Stimulated activated naive CD8-positive, alpha-beta T cell treated with anti-CD3 and anti-CD28 coated beads, Interleukin-15, Interleukin-2, amounts not matched to agents 100 U/mL and 50 U/mL, for 24 hours (primary cell): ENCODE data around the gene ATG16L2.
"Not testable (repeated sequence)": the region's sequence is repeated elsewhere in the genome, so short reads cannot be mapped to it uniquely, and the experiment has no call there.

Experiments used
- ATAC-seq: fragments of 150-1000 bp; cut with Tn5 transposase; one replicate; pipeline ENCODE4 v1.10.0; 2021
- DNase-seq: peaks from one replicate; pipeline ENCODE4 v3.0.0; 2021

Gene ATG16L2

GRCh38 chr11:72842653-72843330 lies 28.6 kb downstream of the ATG16L2 start:
- no peak for DNase-seq
- ATAC-seq: no peak

GRCh38 chr11:72844356-72844755 lies 30.1 kb downstream of the ATG16L2 start:
- no peak for DNase-seq
- ATAC-seq: no peak

DNA sequence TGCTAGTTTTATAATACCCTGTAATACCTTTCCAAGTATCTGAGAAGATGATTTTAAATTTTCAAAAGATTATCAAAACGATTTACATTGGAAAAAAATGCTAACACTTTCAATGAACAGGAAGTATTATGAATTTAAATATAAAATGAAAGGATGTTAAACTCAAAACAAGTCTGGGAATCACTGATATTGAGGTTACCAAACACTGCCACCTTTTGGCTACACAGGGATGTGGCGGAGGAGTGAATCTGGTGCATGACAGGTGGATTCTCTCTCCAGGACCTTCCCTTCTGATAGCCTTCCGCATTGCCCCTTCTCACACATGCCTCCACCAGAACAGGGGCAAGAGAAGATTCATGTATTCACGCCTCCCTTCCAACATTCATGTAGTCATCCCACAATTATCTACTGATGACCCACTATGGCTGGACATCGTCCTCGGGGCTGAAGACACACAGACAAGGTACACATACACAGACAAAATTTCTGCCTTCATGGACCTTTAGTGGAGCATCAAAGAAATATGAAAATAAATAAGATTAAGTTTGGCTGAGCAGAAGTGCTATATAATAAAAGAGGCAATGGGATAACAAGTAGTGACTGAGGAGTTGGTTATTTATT lies 34.7 kb downstream of the ATG16L2 start:
- peak; percentile 32 for DNase-seq

DNA sequence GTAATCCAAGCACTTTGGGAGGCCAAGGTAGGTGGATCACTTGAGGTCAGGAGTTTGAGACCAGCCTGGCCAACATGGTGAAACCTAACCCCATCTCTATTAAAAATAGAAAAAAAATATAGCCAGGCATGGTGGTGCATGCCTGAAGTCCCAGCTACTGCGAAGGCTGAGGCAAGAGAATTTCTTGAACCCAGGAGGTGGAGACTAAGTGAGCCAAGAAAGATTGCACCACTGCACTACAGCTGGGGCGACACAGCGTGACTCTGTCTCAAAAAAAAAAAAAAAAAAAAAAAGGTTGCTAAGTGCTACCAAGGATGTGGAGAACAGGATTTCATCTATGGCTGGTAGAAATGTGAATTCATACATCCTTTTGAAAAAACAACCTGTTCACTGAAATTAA lies 36.6 kb downstream of the ATG16L2 start:
- ATAC-seq (no peak), DNase-seq (no peak)

More for the DNA sequence above, 34.7 kb downstream of the ATG16L2 start:
- no peak for ATAC-seq

GRCh38 chr11:72851726-72852125 lies 37.5 kb downstream of the ATG16L2 start:
- no peak for ATAC-seq
- no peak for DNase-seq

GRCh38 chr11:72856065-72856464 lies 41.9 kb downstream of the ATG16L2 start:
- ATAC-seq: no peak
- DNase-seq: no peak

GRCh38 chr11:72856551-72857345 lies 42.5 kb downstream of the ATG16L2 start:
- ATAC-seq (no peak), DNase-seq (no peak)

- ATAC-seq, DNase-seq: not testable (repeated sequence)
These were observed 44.1 kb downstream of the ATG16L2 start for GRCh38 chr11:72858267-72858666.

- ATAC-seq: no peak
- no peak for DNase-seq
These were observed 44.9 kb downstream of the ATG16L2 start for GRCh38 chr11:72859126-72859525.

DNA sequence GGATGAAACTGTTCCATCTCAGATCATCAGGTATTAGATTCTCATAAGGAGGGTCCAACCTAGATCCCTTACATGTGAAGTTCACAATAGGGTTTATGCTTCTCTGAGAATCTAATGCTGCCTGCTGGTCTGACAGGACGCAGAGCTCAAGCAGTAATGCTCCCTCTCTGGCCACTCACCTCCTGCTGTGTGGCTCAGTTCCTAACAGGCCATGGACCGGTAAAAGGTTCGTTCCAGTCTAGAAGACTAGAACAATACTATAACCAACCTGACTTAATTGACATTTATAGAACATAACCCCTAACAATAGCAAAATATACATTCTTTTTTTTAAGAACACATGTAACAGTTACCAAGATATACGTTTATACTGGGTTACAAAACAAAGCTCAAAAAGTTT lies 45.8 kb downstream of the ATG16L2 start:
- no peak for DNase-seq
- ATAC-seq: no peak

GRCh38 chr11:72860592-72860991 lies 46.4 kb downstream of the ATG16L2 start:
- no peak for DNase-seq

GRCh38 chr11:72863091-72863490 lies 48.9 kb downstream of the ATG16L2 start:
- DNase-seq (no peak), ATAC-seq (no peak)

More at GRCh38 chr11:72860592-72860991, 46.4 kb downstream of the ATG16L2 start:
- ATAC-seq: no peak

DNA sequence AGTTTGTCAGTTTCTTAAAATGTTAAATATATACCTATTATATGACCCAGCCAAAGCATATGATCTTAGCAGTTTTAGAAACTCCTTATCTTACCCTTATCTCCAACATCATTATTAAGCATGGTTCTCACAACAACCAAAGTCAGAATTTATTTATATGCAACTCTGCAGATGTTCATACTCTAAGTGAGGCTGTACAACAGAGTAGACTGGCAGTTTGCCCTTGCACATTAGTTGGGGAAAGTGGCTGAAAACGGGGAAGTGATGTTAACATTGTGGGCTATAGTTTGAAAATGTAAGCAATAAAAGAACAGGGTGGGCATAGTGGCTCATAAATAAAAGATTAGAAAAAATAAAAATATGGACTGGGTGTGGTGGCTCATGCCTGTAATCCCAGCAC lies 49.7 kb downstream of the ATG16L2 start:
- DNase-seq (no peak), ATAC-seq (no peak)

- no peak for DNase-seq
- ATAC-seq: no peak
These were observed 50.8 kb downstream of the ATG16L2 start for GRCh38 chr11:72864702-72865655.

DNA sequence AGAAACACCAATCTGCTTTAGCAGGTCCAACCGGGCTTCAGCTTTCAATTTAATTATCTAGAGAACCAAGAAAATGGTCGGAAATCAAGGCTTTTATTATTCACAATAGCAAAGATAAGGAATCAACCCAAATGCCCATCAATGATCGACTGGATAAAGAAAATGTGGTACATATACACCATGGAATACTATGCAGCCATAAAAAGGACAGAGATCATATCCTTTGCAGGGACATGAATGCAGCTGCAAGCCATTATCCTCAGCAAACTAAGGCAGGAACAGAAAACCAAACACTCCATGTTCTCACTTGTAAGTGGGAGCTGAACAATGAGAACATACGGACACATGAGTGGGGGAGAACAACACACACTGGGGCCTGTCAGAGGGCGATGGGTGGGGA lies 53.8 kb downstream of the ATG16L2 start:
- DNase-seq (no peak), ATAC-seq (no peak)

- no peak for ATAC-seq
- no peak for DNase-seq
These were observed 55.6 kb downstream of the ATG16L2 start for GRCh38 chr11:72869831-72870230.

DNA sequence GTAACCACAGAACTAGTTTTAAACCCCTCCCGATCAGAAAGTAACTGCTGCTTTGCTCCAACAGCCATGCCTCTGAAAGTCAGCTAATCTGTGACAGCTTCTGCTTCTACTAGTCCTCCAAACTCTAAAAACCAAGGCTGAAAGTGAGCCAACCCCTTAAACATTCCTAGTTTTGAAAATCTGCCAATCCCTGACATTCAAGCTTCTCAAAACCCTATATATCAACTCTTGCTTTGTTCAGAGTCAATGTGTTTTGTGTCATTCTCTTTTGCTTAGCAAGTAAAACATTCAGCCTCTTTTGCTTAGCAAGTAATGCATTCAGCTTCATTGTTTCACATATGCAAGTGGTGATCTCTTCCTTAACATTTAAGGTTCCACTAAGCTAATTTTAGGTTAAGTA lies 56.9 kb downstream of the ATG16L2 start:
- ATAC-seq (no peak), DNase-seq (no peak)

DNA sequence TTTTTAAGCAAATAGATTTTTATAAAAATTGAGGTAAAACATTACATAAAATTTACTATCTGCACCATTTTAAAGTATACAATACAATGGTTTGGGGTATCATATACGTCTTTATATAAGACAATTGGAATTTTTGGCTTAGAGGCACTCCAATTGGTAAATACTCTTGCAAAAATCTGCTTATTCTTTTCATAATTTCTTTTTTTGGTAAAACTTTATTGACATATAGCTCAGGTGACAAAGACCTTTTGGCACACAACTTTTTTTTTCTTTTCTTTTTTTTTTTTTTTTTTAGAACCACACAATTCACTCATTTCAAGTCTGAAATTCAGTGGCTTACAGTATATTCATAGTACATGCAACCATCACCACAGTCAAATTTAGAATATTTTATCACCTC lies 57.8 kb downstream of the ATG16L2 start:
- DNase-seq (no peak), ATAC-seq (no peak)

- no peak for DNase-seq
- no peak for ATAC-seq
These were observed 61.5 kb downstream of the ATG16L2 start for GRCh38 chr11:72875736-72876135.

DNA sequence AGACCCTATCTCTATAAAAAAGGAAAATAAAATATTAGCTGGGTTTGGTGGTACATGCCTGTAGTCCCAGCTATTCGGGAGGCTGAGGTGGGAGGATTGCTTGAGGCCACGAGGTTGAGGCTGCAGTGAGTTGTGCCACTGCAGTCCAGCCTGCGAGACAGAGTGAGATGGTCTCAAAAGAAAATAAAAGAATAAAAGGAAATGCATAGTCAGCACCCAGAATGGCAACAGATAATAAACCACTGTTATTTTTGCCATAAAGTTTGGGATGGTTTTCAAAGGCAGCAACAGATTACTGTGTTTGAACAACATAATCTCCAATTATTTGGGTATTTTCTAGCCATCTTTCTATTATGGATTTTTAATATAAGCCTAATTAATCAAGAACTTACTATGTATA lies 61.9 kb downstream of the ATG16L2 start:
- ATAC-seq (no peak), DNase-seq (no peak)
